ENCODE results near the gene PLA2G12A.
"Not testable (repeated sequence)": the region's sequence is repeated elsewhere in the genome, so short reads cannot be mapped to it uniquely, and the experiment has no call there.

PLA2G12A gene

GRCh38 chr4:109691411-109691920 is 38.4 kb downstream of the PLA2G12A start:
- no peak for DNase-seq (ENCODE audit: extremely low spot score)
- ChIA-PET CTCF (no interaction called here), POLR2A (no interaction called here)
- TF ChIP-seq FOXA1 (IDR thresholded peaks at IDR 0.05) (no peak), BHLHE40 (IDR thresholded peaks at IDR 0.05; ENCODE audit: borderline replicate concordance) (no peak), FOXM1 (IDR thresholded peaks at IDR 0.05; ENCODE audit: borderline replicate concordance) (no peak), TARDBP (IDR thresholded peaks at IDR 0.05) (no peak)

DNA sequence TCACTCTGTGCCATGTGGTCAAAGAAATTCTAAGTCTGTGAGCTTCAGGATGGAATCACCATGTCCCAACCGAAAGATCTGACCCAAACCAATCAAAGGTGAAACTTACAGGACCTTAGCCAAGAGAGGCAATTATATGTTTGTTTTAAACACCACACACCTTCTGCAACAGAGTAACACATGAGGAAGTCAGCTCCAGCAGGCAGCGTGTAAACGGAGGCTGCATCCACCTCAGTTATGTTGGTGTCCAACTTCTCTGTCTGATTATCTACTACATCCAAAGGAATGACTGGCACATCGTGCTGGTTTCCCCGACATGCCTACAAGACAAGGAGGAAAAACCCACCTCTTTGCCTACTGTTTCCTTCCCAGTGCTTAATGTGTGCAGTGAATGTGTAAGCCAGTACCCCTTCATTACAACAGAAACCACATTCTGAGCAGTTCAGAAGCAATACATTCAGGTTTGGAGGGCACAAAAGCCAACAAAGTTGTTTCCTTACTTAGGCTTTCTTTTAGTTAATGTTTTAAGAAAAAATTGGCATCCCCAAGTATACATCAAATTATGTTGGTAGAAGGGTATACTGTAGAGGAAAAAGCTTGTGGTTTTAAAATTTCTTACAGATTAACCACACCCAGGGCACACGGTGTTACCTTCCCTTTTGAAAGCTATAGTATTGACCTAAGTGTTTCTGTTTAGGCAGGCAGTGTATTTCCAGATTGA is 39.0 kb downstream of the PLA2G12A start:
- ChIA-PET CTCF (no interaction called here), POLR2A (no interaction called here)
- DNase-seq (ENCODE audit: extremely low spot score) = no peak
- TF ChIP-seq, protein P1, sequence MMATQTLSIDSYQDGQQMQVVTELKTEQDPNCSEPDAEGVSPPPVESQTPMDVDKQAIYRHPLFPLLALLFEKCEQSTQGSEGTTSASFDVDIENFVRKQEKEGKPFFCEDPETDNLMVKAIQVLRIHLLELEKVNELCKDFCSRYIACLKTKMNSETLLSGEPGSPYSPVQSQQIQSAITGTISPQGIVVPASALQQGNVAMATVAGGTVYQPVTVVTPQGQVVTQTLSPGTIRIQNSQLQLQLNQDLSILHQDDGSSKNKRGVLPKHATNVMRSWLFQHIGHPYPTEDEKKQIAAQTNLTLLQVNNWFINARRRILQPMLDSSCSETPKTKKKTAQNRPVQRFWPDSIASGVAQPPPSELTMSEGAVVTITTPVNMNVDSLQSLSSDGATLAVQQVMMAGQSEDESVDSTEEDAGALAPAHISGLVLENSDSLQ (IDR thresholded peaks at IDR 0.05) = no peak

GRCh38 chr4:109684727-109685126 is 45.1 kb downstream of the PLA2G12A start:
- TF ChIP-seq CTBP1 (IDR thresholded peaks at IDR 0.05; ENCODE audit: borderline replicate concordance) = no peak
- TF ChIP-seq SP1 (IDR thresholded peaks at IDR 0.05) = no peak
- CTCF ChIA-PET = no interaction called here
- POLR2A ChIA-PET = no interaction called here

DNA sequence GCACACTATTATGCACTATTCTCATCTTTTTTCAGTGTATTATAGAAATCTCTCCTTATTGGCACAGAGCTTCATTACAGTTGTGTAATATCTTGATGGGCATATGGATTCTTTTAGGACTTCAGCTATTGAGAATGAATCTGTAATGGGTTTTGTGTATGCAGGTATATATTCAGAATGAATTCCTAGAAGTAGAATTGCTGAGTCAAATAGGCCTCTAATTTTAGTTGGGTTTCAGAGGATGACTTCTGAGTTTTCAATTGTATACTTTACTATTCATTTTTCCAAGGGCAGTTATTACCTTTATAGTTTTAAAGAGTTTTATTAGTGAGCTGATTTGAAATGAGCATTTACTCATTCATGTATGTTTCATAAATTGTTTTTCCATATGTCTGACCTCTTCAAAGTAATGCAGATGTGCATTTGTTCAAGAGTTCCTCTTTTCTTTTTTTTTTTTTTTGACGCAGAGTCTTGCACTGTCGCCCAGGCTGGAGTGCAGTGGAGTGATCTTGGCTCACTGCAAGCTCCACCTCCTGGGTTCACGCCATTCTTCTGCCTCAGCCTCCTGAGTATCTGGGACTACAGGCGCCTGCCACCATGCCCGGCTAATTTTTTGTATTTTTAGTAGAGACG is 46.1 kb downstream of the PLA2G12A start:
- TF ChIP-seq BHLHE40 (IDR thresholded peaks at IDR 0.05; ENCODE audit: borderline replicate concordance) (no peak), ARNT (IDR thresholded peaks at IDR 0.05) (no peak), ELF4 (IDR thresholded peaks at IDR 0.05) (no peak), HDGF (IDR thresholded peaks at IDR 0.05; ENCODE audit: borderline replicate concordance) (no peak), FOXM1 (IDR thresholded peaks at IDR 0.05; ENCODE audit: borderline replicate concordance) (no peak), SUZ12 (IDR thresholded peaks at IDR 0.05) (no peak), CTBP1 (IDR thresholded peaks at IDR 0.05; ENCODE audit: borderline replicate concordance) (no peak), FOXA1 (IDR thresholded peaks at IDR 0.05) (no peak), ZNF384 (IDR thresholded peaks at IDR 0.05) (no peak), LEF1 (IDR thresholded peaks at IDR 0.05; ENCODE audit: borderline replicate concordance) (no peak), SP1 (IDR thresholded peaks at IDR 0.05) (no peak), TARDBP (IDR thresholded peaks at IDR 0.05) (no peak), FOXK2 (IDR thresholded peaks at IDR 0.05) (no peak), L3MBTL2 (conservative IDR thresholded peaks at IDR 0.05) (no peak), NFRKB (IDR thresholded peaks at IDR 0.05) (no peak)
- TF ChIP-seq, protein P1 (IDR thresholded peaks at IDR 0.05) = no peak
- ChIA-PET CTCF (no interaction called here), POLR2A (no interaction called here)
- DNase-seq (ENCODE audit: extremely low spot score) = no peak

More at GRCh38 chr4:109684727-109685126, 45.1 kb downstream of the PLA2G12A start:
- DNase-seq (ENCODE audit: extremely low spot score) = no peak

- no peak for DNase-seq (ENCODE audit: extremely low spot score)
- POLR2A ChIA-PET = no interaction called here
- no peak for TF ChIP-seq CTBP1 (IDR thresholded peaks at IDR 0.05; ENCODE audit: borderline replicate concordance)
- no peak for TF ChIP-seq BHLHE40 (IDR thresholded peaks at IDR 0.05; ENCODE audit: borderline replicate concordance)
- CTCF ChIA-PET = no interaction called here
These were observed 47.0 kb downstream of the PLA2G12A start for GRCh38 chr4:109682875-109683274.

GRCh38 chr4:109678925-109679324 is 50.9 kb downstream of the PLA2G12A start:
- DNase-seq (ENCODE audit: extremely low spot score); POLR2A ChIA-PET; CTCF ChIA-PET: not testable (repeated sequence)

GRCh38 chr4:109678472-109678871 is 51.4 kb downstream of the PLA2G12A start:
- DNase-seq (ENCODE audit: extremely low spot score); CTCF ChIA-PET; POLR2A ChIA-PET: not testable (repeated sequence)

- POLR2A ChIA-PET = no interaction called here
These were observed 53.0 kb downstream of the PLA2G12A start for GRCh38 chr4:109676886-109677285.

More at GRCh38 chr4:109676886-109677285, 53.0 kb downstream of the PLA2G12A start:
- CTCF ChIA-PET = no interaction called here
- DNase-seq (ENCODE audit: extremely low spot score) = no peak
- TF ChIP-seq BHLHE40 (IDR thresholded peaks at IDR 0.05; ENCODE audit: borderline replicate concordance) = no peak
- TF ChIP-seq, protein P1 (IDR thresholded peaks at IDR 0.05) = no peak
- TF ChIP-seq ZNF384 (IDR thresholded peaks at IDR 0.05) = no peak
- no peak for TF ChIP-seq CTBP1 (IDR thresholded peaks at IDR 0.05; ENCODE audit: borderline replicate concordance)
- TF ChIP-seq HDGF (IDR thresholded peaks at IDR 0.05; ENCODE audit: borderline replicate concordance) = no peak
- TF ChIP-seq LEF1 (IDR thresholded peaks at IDR 0.05; ENCODE audit: borderline replicate concordance) = no peak
- no peak for TF ChIP-seq FOXA1 (IDR thresholded peaks at IDR 0.05)
- no peak for TF ChIP-seq FOXM1 (IDR thresholded peaks at IDR 0.05; ENCODE audit: borderline replicate concordance)
- TF ChIP-seq NFRKB (IDR thresholded peaks at IDR 0.05) = no peak
- no peak for TF ChIP-seq L3MBTL2 (conservative IDR thresholded peaks at IDR 0.05)
- TF ChIP-seq SUZ12 (IDR thresholded peaks at IDR 0.05) = no peak
- TF ChIP-seq FOXK2 (IDR thresholded peaks at IDR 0.05) = no peak
- no peak for TF ChIP-seq ELF4 (IDR thresholded peaks at IDR 0.05)
- TF ChIP-seq TARDBP (IDR thresholded peaks at IDR 0.05) = no peak
- no peak for TF ChIP-seq ARNT (IDR thresholded peaks at IDR 0.05)
- TF ChIP-seq SP1 (IDR thresholded peaks at IDR 0.05) = no peak
